KMS-11 (cell line): ENCODE results near the gene GLI2.

Experiments
- H2AFZ ChIP-seq: fragments of 200-600 bp; sonication (generic); 2 replicates; pipeline ENCODE4 v1.6.1; 2016; ENCODE audit warnings: antibody characterized with exemption, mixed run types, low read depth
- H3K27ac ChIP-seq: fragments of 200-600 bp; sonication (generic); 2 replicates; pipeline ENCODE4 v1.6.1; 2016; ENCODE audit warnings: mild to moderate bottlenecking, mixed run types
- H3K27me3 ChIP-seq: fragments of 200-600 bp; sonication (generic); 2 replicates; pipeline ENCODE4 v1.6.1; 2017; ENCODE audit warnings: mild to moderate bottlenecking, low read depth, mixed run types, moderate library complexity; ENCODE audit not compliant: insufficient read depth
- H3K36me3 ChIP-seq: fragments of 200-600 bp; sonication (generic); 2 replicates; pipeline ENCODE4 v1.6.1; 2017; ENCODE audit warnings: mild to moderate bottlenecking, mixed run types; ENCODE audit not compliant: insufficient read depth
- H3K4me1 ChIP-seq: fragments of 200-600 bp; sonication (generic); 2 replicates; pipeline ENCODE4 v1.6.1; 2016; ENCODE audit warnings: mild to moderate bottlenecking, low read depth, mixed run types; ENCODE audit not compliant: poor library complexity, severe bottlenecking
- H3K4me2 ChIP-seq: fragments of 200-600 bp; sonication (generic); 2 replicates; pipeline ENCODE4 v1.7.0; 2016; ENCODE audit warnings: mild to moderate bottlenecking, mixed run types
- H3K4me3 ChIP-seq: fragments of 200-600 bp; sonication (generic); IDR thresholded peaks from 2 replicates; pipeline ENCODE4 v1.6.1; 2017; ENCODE audit warnings: low read depth, low read length, mixed read lengths; ENCODE audit not compliant: insufficient read depth
- H3K79me2 ChIP-seq: fragments of 200-600 bp; sonication (generic); 2 replicates; pipeline ENCODE4 v1.6.1; 2016; ENCODE audit warnings: low read depth, mixed run types; ENCODE audit not compliant: insufficient read depth
- H3K9ac ChIP-seq: fragments of 200-600 bp; sonication (generic); 2 replicates; pipeline ENCODE4 v1.6.1; 2016; ENCODE audit warnings: mild to moderate bottlenecking, mixed run types
- H4K20me1 ChIP-seq: fragments of 200-600 bp; sonication (generic); 2 replicates; pipeline ENCODE4 v1.6.1; 2016; ENCODE audit warnings: mild to moderate bottlenecking, mixed run types; ENCODE audit not compliant: insufficient read depth
- CTCF ChIP-seq: fragments of 200-600 bp; sonication (generic); conservative IDR thresholded peaks from 2 replicates; pipeline ENCODE4 v1.6.1; 2017; ENCODE audit warnings: low read depth, mild to moderate bottlenecking, antibody characterized with exemption, low read length, moderate library complexity, mixed read lengths

Gene GLI2

GRCh38 chr2:120776649-120777048 lies 41.0 kb downstream of the GLI2 start:
- Histone ChIP-seq H3K4me3 (no peak overlapping the region), H3K9ac (no peak overlapping the region), H4K20me1 (no peaks in the 10 kb centered on the region), H3K79me2 (no peaks in the 10 kb centered on the region), H3K36me3 (no peaks in the 10 kb centered on the region), H3K4me1 (no peaks in the 10 kb centered on the region), H2AFZ (no peak overlapping the region), H3K27ac (no peak overlapping the region), H3K4me2 (no peak overlapping the region), H3K27me3 (no peaks in the 10 kb centered on the region)
- no peak for TF ChIP-seq CTCF

GRCh38 chr2:120777170-120777751 lies 41.6 kb downstream of the GLI2 start:
- Histone ChIP-seq H3K79me2 (no peaks in the 10 kb centered on the region), H2AFZ (no peak overlapping the region)
- no peak for TF ChIP-seq CTCF

GRCh38 chr2:120777787-120778186 lies 42.1 kb downstream of the GLI2 start:
- Histone ChIP-seq H3K4me1 (no peaks in the 10 kb centered on the region), H3K4me3 (no peak overlapping the region), H3K4me2 (no peak overlapping the region), H3K9ac (no peak overlapping the region), H3K27me3 (no peaks in the 10 kb centered on the region), H4K20me1 (no peaks in the 10 kb centered on the region), H3K27ac (no peak overlapping the region), H2AFZ (no peak overlapping the region), H3K79me2 (no peaks in the 10 kb centered on the region), H3K36me3 (no peaks in the 10 kb centered on the region)
- no peak for TF ChIP-seq CTCF

More at GRCh38 chr2:120777170-120777751, 41.6 kb downstream of the GLI2 start:
- no peak overlapping the region for H3K4me2 ChIP-seq
- H3K27me3 ChIP-seq = no peaks in the 10 kb centered on the region
- H3K4me1 ChIP-seq = no peaks in the 10 kb centered on the region
- no peak overlapping the region for H3K4me3 ChIP-seq
- H3K9ac ChIP-seq = no peak overlapping the region
- H3K27ac ChIP-seq = no peak overlapping the region
- H4K20me1 ChIP-seq = no peaks in the 10 kb centered on the region
- no peaks in the 10 kb centered on the region for H3K36me3 ChIP-seq

GRCh38 chr2:120778244-120778643 lies 42.6 kb downstream of the GLI2 start:
- TF ChIP-seq CTCF = no peak
- Histone ChIP-seq H3K4me3 (no peak overlapping the region), H3K36me3 (no peaks in the 10 kb centered on the region), H3K27ac (no peak overlapping the region), H4K20me1 (no peaks in the 10 kb centered on the region), H3K9ac (no peak overlapping the region), H3K4me2 (no peak overlapping the region), H3K27me3 (no peaks in the 10 kb centered on the region), H3K79me2 (no peaks in the 10 kb centered on the region), H2AFZ (no peak overlapping the region), H3K4me1 (no peaks in the 10 kb centered on the region)
